Urothelium cell line (cell line): ENCODE data around the gene ANKRD13B.

Source experiments
- DNase-seq: peaks from one replicate; pipeline ENCODE4 v3.0.0; 2011; ENCODE audit warnings: low spot score, mixed read lengths
- FAIRE-seq: peaks from 2 replicates; lab custom pipeline; 2011; peaks lifted over from hg19 to GRCh38; lab: Jason Lieb, UNC

ANKRD13B gene

DNA sequence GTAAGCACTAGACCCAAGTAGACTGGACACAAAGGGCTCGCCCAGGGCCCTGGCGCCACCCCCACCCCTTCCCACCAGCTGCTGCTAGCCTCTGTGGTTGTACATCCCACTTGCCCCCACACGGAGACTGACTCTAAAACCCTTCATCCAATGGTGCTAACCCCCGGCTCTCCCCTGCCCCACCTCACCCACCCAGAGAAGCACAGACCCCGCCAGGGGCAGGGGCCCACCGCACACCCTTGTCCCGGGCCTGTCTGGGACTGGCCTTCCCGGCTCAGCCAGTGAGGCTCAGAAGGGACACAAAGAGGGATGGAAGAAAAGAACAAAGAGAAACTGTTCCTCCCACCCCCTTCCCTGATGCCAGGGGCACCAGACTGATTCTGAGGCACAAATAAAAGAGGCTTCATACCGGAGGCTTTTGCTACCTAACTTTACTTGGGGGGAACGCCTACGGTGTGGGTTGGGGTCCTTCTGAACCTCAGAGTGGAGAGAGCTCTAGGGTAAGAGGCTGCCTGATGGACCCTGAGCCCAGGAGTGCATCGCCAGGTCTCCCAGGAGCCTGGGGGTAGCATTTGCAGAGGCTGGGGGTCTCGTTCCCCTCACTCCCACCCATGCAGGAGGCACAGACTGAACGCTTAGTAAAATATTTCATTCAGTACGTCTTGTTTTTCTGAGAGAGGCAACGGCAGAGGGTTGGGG, 21.6 kb downstream of the ANKRD13B start:
- DNase-seq: no peak
- FAIRE-seq: no peak

DNA sequence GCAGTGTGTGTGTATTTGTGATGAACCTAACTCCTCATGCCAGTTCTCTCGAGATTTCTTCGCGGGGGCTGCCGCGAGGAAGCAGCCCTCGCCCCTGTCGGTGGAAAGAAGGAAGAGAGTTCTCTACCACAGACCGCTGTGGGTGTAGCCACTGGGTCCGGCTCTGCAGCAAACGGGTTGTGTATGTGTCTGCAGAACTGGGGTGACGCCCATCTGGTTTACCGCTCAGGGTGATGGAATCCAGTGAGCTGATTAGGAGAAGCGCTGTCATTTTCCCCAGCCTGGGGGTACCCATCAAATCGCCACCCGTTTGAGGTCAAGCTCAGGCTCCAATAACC, 22.1 kb downstream of the ANKRD13B start:
- FAIRE-seq: no peak
- DNase-seq: no peak

DNA sequence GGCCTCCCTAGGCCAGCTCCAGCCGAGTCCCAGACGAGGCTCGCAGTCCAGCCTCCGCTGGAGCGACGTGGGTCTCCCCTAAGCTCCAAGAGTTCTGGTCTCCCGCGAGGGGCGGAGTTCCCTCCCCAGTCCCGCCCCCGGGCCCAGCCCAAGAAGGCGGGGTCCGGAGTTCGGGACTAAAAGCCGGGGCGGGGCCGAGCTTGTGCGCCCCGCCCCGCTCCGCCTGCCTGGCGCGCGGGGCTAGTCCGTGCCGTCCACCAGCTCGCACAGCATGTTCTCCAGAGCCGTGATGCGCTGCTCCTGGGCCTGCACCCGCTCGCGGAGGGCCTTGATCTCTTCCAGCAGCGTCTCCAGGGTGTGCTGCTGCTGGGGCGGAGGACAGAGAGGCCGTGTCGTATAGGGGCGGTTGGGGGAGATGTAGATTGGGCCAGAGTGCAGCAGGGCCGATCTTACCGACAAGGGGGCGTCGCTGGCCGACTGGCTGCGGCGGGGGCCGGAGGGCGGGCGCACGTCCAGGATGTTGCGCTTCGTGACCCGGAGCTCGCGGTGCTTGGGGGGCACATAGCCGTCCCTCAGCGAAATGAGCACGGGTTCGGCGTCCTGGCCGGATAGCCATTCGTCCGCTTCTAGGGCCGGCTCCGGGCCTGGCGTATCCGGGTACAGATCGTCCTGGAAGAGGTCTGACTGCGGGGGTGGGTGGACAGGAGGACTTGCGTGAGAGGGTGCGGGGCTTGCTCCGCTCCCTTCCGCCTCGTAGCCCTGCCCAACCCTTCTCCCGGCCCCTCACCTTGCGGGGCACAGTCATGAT, 22.8 kb downstream of the ANKRD13B start:
- DNase-seq: no peak
- FAIRE-seq: no peak

DNA sequence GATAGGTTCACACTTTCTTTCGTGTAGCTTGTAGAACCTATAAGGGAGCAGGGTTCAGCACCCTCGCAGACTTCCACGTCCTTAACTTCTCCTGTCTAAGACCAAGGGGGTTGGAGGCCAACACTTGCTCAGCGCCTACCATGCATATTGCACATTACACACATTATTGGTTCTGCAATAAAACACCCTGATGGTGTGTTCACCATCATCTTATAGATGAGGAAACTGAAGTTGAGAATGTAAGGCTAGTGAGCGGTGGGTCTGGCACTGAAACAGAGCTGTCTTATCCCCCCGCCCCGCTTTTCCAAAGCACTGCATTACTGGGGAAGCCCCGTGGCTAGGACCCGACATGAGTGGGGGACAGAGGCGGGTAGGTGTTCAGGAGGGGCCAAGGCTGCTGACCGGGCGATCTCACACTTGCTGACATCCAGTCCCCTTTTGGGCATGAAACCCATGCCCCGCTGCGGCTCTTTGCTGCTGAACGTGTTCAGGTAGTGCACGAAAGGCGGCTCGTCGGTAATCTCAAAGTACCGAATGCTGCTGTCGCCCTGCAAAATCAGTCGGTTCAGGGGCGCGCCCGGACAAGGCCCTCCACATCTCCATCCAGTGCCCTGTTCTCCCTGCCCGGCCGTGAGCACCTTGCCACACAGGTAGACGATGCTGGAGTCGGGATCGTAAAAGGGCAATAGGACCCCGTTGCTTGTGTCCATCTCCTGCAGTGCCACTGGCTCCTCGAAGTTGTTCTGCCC, 23.5 kb downstream of the ANKRD13B start:
- no peak for DNase-seq
- no peak for FAIRE-seq

DNA sequence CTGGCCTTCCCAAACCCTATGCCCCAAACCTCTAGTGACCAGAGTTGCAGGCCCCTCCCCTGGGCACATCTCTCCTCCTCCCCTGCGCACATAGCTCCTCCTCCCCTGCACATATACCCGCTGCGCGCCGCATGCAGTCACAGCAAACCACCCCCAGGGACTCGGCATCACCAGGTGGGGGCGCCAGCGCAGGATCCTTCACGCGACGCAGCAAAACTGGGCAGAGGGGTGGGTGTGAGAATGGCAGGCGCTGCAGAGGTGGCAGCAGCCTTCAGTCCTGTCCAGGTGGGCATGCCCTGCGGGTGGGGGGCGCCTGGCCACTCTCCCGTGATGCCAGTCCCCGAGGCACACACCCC, 24.2 kb downstream of the ANKRD13B start:
- DNase-seq: no peak
- FAIRE-seq: no peak

DNA sequence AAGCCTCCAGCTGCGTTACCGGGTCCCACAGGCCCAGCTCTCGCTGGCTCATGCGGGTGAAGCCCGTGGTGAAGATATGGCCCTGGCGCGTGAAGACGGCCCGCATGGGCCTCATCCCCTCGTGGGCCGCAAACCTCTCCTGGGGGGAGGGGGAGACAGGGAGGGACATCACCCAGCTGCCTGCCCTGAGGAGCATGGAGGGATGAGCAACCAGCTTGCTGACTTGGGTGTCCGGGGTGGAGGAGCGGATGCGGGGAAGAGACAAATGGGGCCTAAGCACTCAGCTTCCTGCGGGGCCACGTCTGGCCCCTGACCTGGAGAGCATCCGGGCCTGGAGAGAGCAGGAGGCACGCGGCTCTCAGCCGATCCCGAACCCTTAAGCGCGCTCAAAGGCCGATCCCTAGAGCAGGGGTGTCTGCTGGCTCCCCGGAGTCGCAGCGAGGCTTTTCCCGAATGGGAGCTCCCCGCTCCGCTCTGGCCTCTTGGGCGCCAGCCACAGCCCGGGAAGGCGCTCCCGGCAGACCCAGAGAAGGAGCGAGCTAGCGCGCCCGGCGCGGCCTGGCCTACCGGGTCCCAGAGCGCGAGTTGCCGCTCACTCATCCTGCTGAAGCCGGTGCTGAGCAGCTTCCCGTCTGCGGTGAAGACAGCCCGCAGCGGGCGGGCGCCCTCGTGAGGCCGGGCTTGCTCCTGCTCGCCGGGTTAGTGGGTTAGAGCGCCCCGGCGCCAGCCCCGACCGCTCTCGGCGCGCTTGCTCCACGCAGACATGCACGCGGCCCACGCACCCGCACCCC, 24.7 kb downstream of the ANKRD13B start:
- DNase-seq: no peak
- no peak for FAIRE-seq

DNA sequence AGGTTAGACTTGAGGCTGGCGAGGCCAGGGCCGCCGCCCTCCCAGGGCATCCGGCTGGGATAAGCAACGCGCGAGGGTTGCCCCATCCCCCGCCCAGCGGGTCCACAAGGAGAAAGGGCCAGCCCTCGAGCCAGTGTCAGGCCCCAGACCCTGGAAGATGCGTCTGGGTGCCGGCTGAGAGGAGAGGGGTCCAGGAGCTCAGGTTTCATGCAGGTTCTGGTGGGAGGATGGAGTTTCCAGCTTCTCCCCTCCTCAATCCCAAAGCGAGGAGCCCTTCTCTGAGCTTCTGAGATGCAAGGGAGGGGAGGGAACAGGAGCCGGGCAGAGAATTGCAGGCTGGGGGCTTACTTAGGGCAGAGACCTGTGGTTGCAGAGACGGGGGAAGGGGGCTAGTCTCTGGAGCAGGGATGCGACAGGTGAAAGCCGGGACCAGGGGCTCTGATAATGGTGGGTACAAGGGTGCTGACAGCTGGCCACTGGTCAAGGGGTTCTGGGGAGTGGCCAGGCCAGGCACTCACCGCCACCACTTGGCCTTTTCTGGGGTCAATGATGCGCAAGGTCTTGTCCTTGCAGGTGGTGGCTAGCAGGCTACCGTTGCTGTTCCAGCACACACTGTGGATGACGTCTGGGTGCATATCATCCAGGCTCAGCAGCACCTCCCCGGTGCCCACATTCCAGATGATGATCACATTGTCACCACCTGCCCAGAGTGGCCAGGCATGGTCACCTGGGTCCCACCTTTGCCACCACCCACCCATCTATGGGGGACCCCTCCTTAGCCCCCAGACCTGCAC, 25.5 kb downstream of the ANKRD13B start:
- DNase-seq: no peak
- FAIRE-seq: no peak

DNA sequence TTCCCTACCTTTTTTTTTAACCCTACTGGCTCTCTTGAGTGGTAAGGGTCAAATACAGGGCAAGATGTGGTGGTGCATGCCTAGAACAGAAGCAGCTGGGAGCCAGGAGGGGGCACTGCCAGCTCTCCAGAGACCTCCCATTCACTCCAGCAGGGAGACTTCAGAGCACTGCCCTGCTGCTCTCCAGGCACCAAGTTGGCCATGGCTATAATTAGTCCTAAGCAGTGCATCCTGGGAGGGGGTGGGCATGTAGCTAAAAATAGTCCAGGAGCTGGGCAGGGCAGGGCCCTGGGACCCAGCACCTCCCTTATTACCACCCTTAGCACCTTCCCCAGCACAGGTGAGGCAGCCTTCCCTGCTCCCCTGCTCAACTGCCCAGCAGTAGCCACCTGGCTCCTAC, 26.3 kb downstream of the ANKRD13B start:
- no peak for FAIRE-seq
- DNase-seq: no peak

DNA sequence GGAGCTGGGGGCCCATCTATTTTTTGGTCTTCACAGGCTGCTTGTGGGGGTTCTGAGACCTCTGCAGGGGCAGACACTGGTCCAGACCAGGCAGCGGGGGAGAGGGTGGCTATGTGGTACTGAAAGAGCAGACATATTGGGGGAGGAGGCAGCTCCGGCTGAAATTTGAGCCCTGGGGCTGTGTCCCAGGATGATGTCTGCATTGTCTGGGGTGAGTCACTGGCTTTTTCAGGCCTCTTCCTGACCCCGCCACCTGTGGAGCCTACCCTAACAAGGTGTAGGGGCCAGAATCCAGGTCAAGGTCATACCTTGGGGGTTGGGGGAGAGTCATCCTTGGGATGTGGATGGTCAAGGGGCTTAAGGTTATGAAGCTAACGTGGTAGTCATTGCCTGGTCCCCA, 27.3 kb downstream of the ANKRD13B start:
- DNase-seq (peak; percentile 86), FAIRE-seq (no peak)

DNA sequence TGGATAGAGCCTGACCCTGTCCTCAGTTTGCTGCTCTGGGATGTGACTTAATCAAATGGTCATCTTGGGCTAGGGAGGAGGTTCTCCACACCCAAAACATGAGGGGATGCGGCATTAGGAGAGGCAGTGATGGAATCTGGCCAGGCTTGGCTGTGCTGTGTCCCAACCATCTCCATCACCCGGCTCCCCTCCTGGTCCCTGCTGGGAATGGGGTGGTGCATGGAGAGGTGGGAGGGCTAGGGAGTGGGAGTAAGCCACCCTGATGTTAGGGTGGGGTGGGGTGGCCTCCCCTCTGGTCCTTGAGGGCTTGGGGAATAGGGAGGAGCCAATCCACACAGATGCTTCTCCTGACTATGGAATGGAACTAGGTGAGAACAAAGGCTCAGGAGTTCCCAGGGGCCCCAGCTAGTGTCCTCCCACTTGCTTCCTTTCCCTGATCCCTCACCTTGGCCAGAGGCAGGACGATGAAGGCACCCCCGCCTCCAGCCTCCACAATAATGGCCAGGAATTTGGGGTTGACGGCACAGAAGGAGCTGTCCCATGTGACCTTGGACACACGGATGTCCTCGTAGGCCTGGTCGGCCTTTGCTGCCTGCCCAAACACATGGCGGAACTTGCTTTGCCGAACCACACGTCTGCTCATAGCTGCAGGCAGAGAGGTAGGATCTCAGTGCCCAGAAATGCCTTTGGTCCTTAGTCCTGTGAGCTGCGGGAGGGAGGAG, 28.0 kb downstream of the ANKRD13B start:
- DNase-seq (no peak), FAIRE-seq (peak; percentile 42)

DNA sequence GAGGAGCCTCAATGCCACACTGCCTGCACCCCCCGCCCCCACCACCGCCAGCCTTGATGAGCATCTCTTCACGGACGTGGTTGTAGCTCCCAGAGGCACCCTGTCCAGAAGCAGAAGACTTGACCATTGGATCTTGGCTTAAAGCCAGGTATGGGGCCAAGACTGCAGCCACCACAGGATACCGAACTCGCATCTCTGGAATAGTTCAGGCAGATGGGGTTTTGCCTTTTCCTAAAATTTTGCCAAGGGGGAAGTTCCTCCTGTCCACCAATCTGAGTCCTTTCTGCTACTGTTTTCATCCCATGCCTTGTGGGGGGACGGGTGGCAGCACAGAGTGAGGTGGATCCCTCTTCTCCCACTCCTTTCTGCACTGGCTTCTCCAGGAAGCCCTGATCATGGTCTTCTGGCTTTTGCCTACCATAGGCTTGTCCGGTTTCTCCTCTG, 28.8 kb downstream of the ANKRD13B start:
- DNase-seq: peak; percentile 42

DNA sequence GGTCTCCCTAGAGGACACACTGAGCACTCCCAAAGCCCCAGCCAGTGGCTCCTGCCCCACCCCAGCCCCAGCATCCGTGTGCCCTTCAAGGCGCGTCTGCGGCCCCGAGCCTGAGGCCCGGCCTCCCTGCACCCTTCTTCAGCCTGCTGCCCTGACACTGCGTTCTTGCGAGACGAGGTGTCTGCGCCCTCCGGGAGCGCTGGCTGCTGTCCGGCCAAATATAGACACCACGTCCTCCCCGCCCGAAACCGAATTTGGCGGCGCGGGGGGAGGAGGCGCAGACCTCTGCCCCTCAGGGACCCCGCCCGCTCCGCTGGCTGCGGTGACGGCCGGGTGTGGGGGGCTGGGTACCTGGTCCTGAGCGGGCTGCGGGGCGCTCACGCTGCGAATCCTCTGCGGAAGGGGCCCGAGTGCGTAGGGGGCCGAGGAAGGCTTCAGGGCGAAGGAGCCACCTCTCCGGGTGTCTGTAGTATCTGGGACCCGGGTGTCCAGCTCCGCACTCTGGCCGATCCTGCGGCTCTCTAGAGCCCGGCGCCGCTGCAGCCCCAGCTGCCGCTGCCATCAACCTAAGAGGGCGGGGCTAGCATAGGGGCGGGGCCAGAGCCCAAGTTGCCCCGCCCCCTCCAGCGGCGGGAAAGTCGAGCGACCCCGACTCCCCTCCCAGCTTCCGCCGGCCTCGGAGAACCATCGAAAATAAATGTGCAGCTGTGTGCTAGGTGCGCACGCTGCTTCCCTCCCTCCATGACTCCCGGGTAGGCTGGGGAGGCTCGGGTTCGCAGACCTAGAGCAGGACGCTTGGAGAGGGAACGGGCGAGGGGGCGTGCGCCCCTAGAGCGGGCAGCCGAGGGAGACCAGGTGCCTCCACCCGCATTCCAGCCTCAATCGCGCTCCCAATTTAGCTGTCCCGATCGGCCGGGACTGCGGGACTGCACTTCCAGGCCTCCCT, 29.7 kb downstream of the ANKRD13B start, which contains the start of gene CORO6:
CORO6 (minus strand) TSS at position 576 of the 946 bp plus-strand sequence. CDS start 1,491 bp downstream, outside the sequence.
- FAIRE-seq (no peak), DNase-seq (no peak)

More for the DNA sequence above, 28.8 kb downstream of the ANKRD13B start:
- no peak for FAIRE-seq

DNA sequence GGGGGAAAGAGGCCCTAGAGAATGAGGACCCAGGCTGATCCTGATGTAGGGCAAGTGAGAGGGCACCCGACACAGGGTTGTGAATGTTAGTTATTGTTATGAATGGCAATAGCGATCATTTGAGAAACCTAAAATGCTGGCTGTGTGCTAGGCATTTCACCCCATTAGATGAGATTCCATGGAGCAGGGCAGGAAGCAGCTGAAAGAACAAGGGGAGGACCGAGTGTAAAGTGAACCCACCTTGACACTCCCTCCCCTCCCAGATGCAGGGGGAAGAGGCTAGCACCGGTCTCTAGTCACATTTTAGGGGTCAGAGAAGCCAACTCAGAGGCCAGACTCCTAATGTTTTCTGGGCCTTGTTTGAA, 30.3 kb downstream of the ANKRD13B start:
- FAIRE-seq: no peak
- no peak for DNase-seq

DNA sequence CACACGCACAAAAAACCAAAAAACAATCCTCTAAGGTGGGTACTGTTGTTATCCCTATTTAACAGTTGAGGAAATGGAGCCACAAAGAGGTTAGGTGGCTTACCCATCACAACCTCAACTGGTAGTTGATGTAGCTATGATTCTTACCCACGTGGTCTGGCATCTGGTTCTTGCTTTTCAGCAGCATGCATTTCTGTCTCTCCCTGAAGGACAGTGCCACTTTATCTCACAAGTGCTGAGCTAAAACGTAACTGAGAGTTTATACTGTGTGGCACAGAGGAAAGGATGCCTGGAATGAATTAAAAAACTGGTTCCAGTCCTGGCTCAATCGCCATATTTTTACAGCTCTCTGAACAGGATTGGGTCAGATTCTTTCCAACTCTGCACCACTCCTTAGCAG, 31.7 kb downstream of the ANKRD13B start:
- no peak for FAIRE-seq

DNA sequence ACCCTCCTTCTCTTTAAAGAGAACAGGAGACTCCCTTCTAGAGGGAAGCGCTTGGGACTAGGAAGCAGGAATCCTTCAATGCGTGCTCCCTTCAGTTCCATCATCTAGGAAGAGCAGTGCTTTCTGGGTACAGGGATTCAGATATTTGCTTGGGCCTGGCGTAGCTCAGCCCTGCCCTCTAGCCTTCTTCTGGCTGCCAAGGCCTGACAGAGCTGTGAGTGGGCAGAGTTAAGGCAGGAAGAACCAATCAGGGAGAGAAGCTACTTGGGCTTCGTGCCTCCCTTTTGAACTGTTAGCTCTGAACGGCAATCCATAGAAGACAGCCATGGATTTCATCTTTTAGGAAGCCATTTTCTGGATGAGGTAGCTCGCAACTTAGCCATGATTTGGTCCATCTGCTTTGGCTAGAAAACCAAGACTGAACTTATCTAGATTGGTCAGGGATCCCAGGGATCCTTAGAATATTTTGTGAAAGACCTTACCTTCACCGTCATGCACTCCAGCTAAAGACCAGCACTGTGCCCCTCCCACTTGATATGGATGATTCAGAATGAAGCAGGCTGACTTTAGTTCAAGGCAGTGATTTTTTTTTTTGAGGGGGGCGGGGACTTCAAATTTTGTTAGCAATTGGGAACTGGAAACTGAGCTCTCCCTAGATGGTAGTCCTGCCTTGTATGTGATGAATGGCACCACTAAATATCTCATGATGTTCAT, 32.3 kb downstream of the ANKRD13B start:
- FAIRE-seq (no peak), DNase-seq (no peak)

More for the DNA sequence above, 31.7 kb downstream of the ANKRD13B start:
- DNase-seq: no peak

DNA sequence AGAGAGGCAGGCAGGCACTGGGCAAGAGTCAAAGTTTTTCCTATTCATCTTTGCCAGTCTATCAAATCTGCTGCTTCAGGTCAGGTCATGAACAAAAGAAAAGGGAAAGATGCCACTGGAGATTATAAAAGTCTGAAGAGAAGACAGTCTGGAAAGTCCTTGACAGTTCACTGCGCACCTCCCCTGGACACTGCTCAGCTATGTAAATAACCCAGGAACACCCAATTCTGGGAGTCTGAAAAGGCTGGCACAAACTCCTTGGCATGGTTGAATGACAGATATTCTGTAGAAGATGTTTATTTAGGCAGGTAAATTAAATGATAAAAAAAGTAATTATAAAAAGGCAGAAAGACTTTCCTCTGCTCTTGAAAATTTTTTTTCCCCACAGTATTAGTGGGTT, 35.0 kb downstream of the ANKRD13B start:
- DNase-seq: no peak
- no peak for FAIRE-seq

DNA sequence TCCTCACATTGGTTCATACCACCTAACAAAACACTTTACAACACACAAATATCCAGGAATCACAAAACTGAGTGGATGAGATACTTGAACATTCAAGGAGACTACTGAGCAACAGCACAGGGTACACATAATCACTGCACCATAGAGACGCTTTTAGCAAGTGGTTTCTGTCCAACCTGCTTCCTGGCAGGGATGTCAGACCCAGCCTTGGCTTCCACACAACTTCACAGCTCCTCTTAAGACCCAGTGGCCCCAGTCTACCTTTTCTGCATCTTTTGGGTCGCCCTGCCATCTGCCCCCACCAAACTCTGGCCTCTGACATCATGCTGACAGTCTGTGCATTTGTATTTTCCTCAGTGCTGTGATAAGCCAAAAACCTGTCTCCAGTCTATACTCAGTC, 35.7 kb downstream of the ANKRD13B start:
- FAIRE-seq (no peak), DNase-seq (no peak)

DNA sequence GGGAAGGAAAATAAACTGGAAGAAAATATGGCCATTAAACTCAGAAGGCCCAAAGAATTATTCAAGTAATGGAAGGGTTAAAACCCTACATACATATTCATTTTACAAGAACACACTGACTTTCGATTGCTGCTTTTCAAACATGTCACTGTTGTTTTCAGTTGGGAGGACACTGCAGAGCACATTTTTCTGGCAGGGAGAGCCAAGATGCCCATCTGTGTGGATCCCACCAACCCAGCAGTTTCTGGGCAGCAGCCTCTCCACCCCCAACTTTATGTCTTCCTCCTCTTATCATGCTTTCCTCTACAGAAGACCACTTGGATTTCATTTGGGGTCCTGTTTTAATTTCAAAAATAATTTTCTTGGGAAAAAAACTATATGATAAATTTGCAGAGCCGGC, 36.9 kb downstream of the ANKRD13B start:
- DNase-seq (no peak), FAIRE-seq (no peak)
